Measurements from ENCODE around the gene ZNF575. TPM values are rescaled to one million over a fixed set of nuclear protein-coding genes. Genes with fewer than 3 reads are reported as not detected.

Gene ZNF575
- total and polyA plus RNA-seq, 10 of the 15 experiments (the other 5 are each of a cell fraction or from before 2014, with no cell fraction given), result 0.18 to 2.8 (median 0.75) TPM

- TF ChIP-seq ZNF207 (IDR thresholded peaks at IDR 0.05; ENCODE audit: borderline replicate concordance) (no peak), BACH1 (IDR thresholded peaks at IDR 0.05; ENCODE audit: borderline replicate concordance) (no peak), GATAD2B (conservative IDR thresholded peaks at IDR 0.05; ENCODE audit: low read depth) (no peak), NFYA (IDR thresholded peaks at IDR 0.05; ENCODE audit: borderline replicate concordance, low read depth, low read length) (no peak), E2F4 (IDR thresholded peaks at IDR 0.05; ENCODE audit: low read depth, low read length) (no peak), SMARCA5 (IDR thresholded peaks at IDR 0.05) (no peak), FOXM1 (IDR thresholded peaks at IDR 0.05; ENCODE audit: low read depth, low read length) (no peak), RFX5 (IDR thresholded peaks at IDR 0.05; ENCODE audit: low read depth, low read length) (no peak)
Measured at GRCh38 chr19:43496960-43497359, 36.0 kb upstream of the ZNF575 start (continued).

- no peaks in the 10 kb centered on the region for H3K4me1 ChIP-seq (ENCODE audit: control insufficient read depth, insufficient read depth, low read length)
- H3K9me3 ChIP-seq (replicated peaks; ENCODE audit: control insufficient read depth, insufficient read depth, low read length), result no peaks in the 10 kb centered on the region
- WGBS (ENCODE audit: insufficient coverage, insufficient replicate concordance, low lambda C conversion rate, missing lambda C conversion rate), result 65% methylated on average over 5 of the region's 5 CpGs
- H3K79me2 ChIP-seq (ENCODE audit: control insufficient read depth, insufficient read depth, low read length), result no peaks in the 10 kb centered on the region; the same call in 1 of the 2 replicates
- H3K36me3 ChIP-seq (ENCODE audit: control insufficient read depth in 2 of 2, insufficient read depth in 2 of 2, low read length in 1 of 2), result 0 out of 4 replicates have a peak, but pooled peaks cover 0 to 4% of the 10 kb centered on the region in 2 experiments
- no peaks in the 10 kb centered on the region for H3K27me3 ChIP-seq (replicated peaks in 1 of 2; ENCODE audit: control insufficient read depth in 2 of 2, insufficient read depth in 2 of 2, low read length in 1 of 2)
- no TSS peak for BruUV-seq (replicated peaks)
- no peaks in the 10 kb centered on the region for H4K20me1 ChIP-seq (ENCODE audit: control insufficient read depth, insufficient read depth)
- H2AFZ ChIP-seq (ENCODE audit: control insufficient read depth, low read depth, low read length), result no peak overlapping the region
- RAD21 ChIA-PET (ENCODE audit: unreplicated experiment), result interaction anchor here (0.6 kb wide), 1 partner anchor 30 kb away, joined by 3 read pairs; no protein-coding TSS in a partner anchor
- H3K9ac ChIP-seq (ENCODE audit: control insufficient read depth, insufficient read depth, low read length), result no peak overlapping the region
- H3K27ac ChIP-seq (ENCODE audit: control insufficient read depth, insufficient read depth), result no peak overlapping the region
- no peak overlapping the region for H3K4me2 ChIP-seq (ENCODE audit: control insufficient read depth, insufficient read depth)
- POLR2A ChIA-PET, result no interaction called here
- intact Hi-C loops (cut with micrococcal nuclease; ENCODE audit: unreplicated experiment), result no loop called here
- CTCF ChIA-PET, result interaction anchor here (1.0 to 2.4 kb wide), 2 partner anchors 21 to 311 kb away, joined by 3 to 7 read pairs; no protein-coding TSS in a partner anchor
- FAIRE-seq (no peak), DNase-seq (ENCODE audit: low read depth, low spot score) (no peak), ATAC-seq (no peak)
- SMC1A ChIA-PET (ENCODE audit: uncharacterized antibody, unreplicated experiment), result no interaction called here
- in situ Hi-C loops (cut with MboI), result no loop called here
- H3K4me3 ChIP-seq, result no peak overlapping the region
- TF ChIP-seq STAT3 (IDR thresholded peaks at IDR 0.05; ENCODE audit: low read depth, low read length), result no peak
- TF ChIP-seq NR2C1 (IDR thresholded peaks at IDR 0.05), result no peak
- TF ChIP-seq HDGF (IDR thresholded peaks at IDR 0.05), result no peak
- TF ChIP-seq EZH2 (IDR thresholded peaks at IDR 0.05; ENCODE audit: borderline replicate concordance, control insufficient read depth, low read depth, low read length), result no peak
- no peak for TF ChIP-seq RELA (IDR thresholded peaks at IDR 0.05; ENCODE audit: borderline replicate concordance, partially characterized antibody)
- no peak for TF ChIP-seq FOS (IDR thresholded peaks at IDR 0.05; ENCODE audit: borderline replicate concordance, extremely low read depth, insufficient read length)
- TF ChIP-seq NFIC (IDR thresholded peaks at IDR 0.05; ENCODE audit: low read depth, low read length), result no peak
- no peak for TF ChIP-seq ZNF687 (IDR thresholded peaks at IDR 0.05)
- no peak for TF ChIP-seq NFXL1 (IDR thresholded peaks at IDR 0.05; ENCODE audit: borderline replicate concordance)
- no peak for TF ChIP-seq POLR2AphosphoS5 (IDR thresholded peaks at IDR 0.05; ENCODE audit: low read length)
Measured at GRCh38 chr19:43498233-43498842, 34.6 kb upstream of the ZNF575 start.

All from GM12878 (cell line).